Breast epithelium (tissue), 3 donors: ENCODE results near the gene NFIB.

Experiments
- CTCF ChIP-seq, 3 donors: fragments of 450-650 bp; IDR thresholded peaks; one replicate each; pipeline ENCODE4 v1.5.1; 2016 to 2017; ENCODE audit warnings: antibody characterized with exemption in 3 of 3, mild to moderate bottlenecking in 3 of 3, moderate library complexity in 3 of 3
- POLR2A ChIP-seq: fragments of 450-650 bp; IDR thresholded peaks from one replicate; pipeline ENCODE4 v1.6.1; 2016; ENCODE audit warnings: antibody characterized with exemption, mild to moderate bottlenecking, moderate library complexity

GRCh38 chr9:14219850-14220249 lies 94.1 kb downstream of the NFIB start:
- TF ChIP-seq CTCF (IDR thresholded peaks at IDR 0.05) = no peak
- no peak for TF ChIP-seq POLR2A
